Endothelial cell of umbilical vein (primary cell): ENCODE data around the gene ZNF512. TPM values are rescaled to one million over a fixed set of nuclear protein-coding genes. Genes with fewer than 3 reads are reported as not detected.

ENCODE experiments used
- Bru-seq: library from RNA; stranded (reverse); fragments of 400-500 nt; gene quantifications from one replicate; lab custom pipeline; 2021; lab: Mats Ljungman, UMichigan
- BruChase-seq, 2 experiments: library from RNA; stranded (reverse); fragments of 400-500 nt; gene quantifications; one replicate each; lab custom pipeline; 2021; lab: Mats Ljungman, UMichigan
- BruUV-seq: library from RNA; stranded (reverse); fragments of 400-500 nt; replicated peaks from 2 replicates; lab custom pipeline; 2021; lab: Mats Ljungman, UMichigan
- CTCF ChIA-PET: fragments of 300-600, 350-600 bp; sonication (Branson Sonifier 250); formaldehyde crosslinking; loops from one replicate; lab custom pipeline; 2021; ENCODE audit warnings: antibody characterized with exemption, inconsistent platforms; lab: Charles Lee
- POLR2A ChIA-PET: fragments of 300-600, 350-600 bp; sonication (Branson Sonifier 250); formaldehyde crosslinking; loops from one replicate; lab custom pipeline; 2021; ENCODE audit warnings: antibody characterized with exemption, inconsistent platforms; lab: Charles Lee
- DNase-seq: peaks from one replicate; pipeline ENCODE4 v3.0.0-alpha.2; 2011; ENCODE audit warnings: low read depth, low spot score
- FAIRE-seq: peaks from 2 replicates; lab custom pipeline; 2011; peaks lifted over from hg19 to GRCh38; lab: Jason Lieb, UNC
- H2AFZ ChIP-seq: 2 replicates; pipeline ENCODE4 v1.6.0; 2012; ENCODE audit warnings: low read depth, low read length, control low read depth, inconsistent platforms
- H3K27ac ChIP-seq: 2 replicates; pipeline ENCODE4 v1.5.1; 2011; ENCODE audit warnings: low read depth, mild to moderate bottlenecking, control low read depth, low read length, moderate library complexity; ENCODE audit not compliant: insufficient read depth
- H3K27me3 ChIP-seq, 2 experiments: 2 replicates each; pipeline versions ENCODE4 v1.6.0 to v1.6.1; 2011; ENCODE audit warnings: low read length in 2 of 2, mixed read lengths in 1 of 2; ENCODE audit not compliant: control insufficient read depth in 2 of 2, insufficient read depth in 2 of 2
- H3K36me3 ChIP-seq, 2 experiments: 2 replicates in 1 of 2; 3 replicates in 1 of 2; pipeline ENCODE4 v1.5.1; 2011; ENCODE audit warnings: low read length in 2 of 2, mild to moderate bottlenecking in 1 of 2, moderate library complexity in 1 of 2; ENCODE audit not compliant: control insufficient read depth in 2 of 2, insufficient read depth in 2 of 2; ENCODE audit errors: extremely low read depth in 1 of 2
- H3K4me1 ChIP-seq: 3 replicates; pipeline ENCODE4 v1.5.1; 2011; ENCODE audit warnings: mild to moderate bottlenecking, low read length; ENCODE audit not compliant: control insufficient read depth, insufficient read depth; ENCODE audit errors: extremely low read depth
- H3K4me2 ChIP-seq: 2 replicates; pipeline ENCODE4 v1.6.1; 2011; ENCODE audit warnings: low read length, control low read depth, mixed read lengths; ENCODE audit not compliant: insufficient read depth
- H3K4me3 ChIP-seq, 3 experiments: fragments of 200-600 bp in 1 of 3; sonication (generic), shearing (Covaris generic) in 1 of 3; replicated peaks in 1 of 3; 2 replicates each; pipeline ENCODE4 v1.5.1; 2011 to 2016; ENCODE audit warnings: control low read depth in 3 of 3, low read length in 3 of 3, mild to moderate bottlenecking in 2 of 3, inconsistent platforms in 1 of 3, low read depth in 1 of 3, moderate library complexity in 1 of 3; ENCODE audit not compliant: insufficient read depth in 1 of 3
- H3K79me2 ChIP-seq: 2 replicates; pipeline ENCODE4 v1.6.0; 2012; ENCODE audit warnings: low read length, inconsistent platforms; ENCODE audit not compliant: control insufficient read depth, insufficient read depth
- H3K9ac ChIP-seq: replicated peaks from 2 replicates; pipeline ENCODE3; 2011; ENCODE audit warnings: low read length, control low read depth; ENCODE audit not compliant: insufficient read depth; ENCODE audit errors: extremely low read depth
- H3K9me1 ChIP-seq: replicated peaks from 3 replicates; pipeline ENCODE4 v1.6.0; 2011; ENCODE audit warnings: mild to moderate bottlenecking, low read length; ENCODE audit not compliant: control insufficient read depth, insufficient read depth; ENCODE audit errors: extremely low read depth
- H3K9me3 ChIP-seq: replicated peaks from 2 replicates; pipeline ENCODE4 v1.5.1; 2012; ENCODE audit warnings: low read length, inconsistent platforms; ENCODE audit not compliant: control insufficient read depth, insufficient read depth
- H4K20me1 ChIP-seq: replicated peaks from 2 replicates; pipeline ENCODE3; 2011; ENCODE audit warnings: mild to moderate bottlenecking, low read length; ENCODE audit not compliant: control insufficient read depth, insufficient read depth; ENCODE audit errors: extremely low read depth
- EZH2 ChIP-seq: IDR thresholded peaks from 2 replicates; pipeline ENCODE4 v1.6.1; 2012; ENCODE audit warnings: borderline replicate concordance, low read depth, mild to moderate bottlenecking, moderate library complexity, low read length, inconsistent platforms; ENCODE audit not compliant: severe bottlenecking
- FOS ChIP-seq: IDR thresholded peaks from 2 replicates; pipeline ENCODE4 v1.6.1; 2011; ENCODE audit warnings: mild to moderate bottlenecking, low read length, moderate library complexity, borderline replicate concordance; ENCODE audit not compliant: insufficient read depth
- GATA2 ChIP-seq: IDR thresholded peaks from 2 replicates; pipeline ENCODE4 v1.7.0; 2011; ENCODE audit warnings: low read depth, mild to moderate bottlenecking, moderate library complexity, mixed read lengths, low read length; ENCODE audit not compliant: insufficient read length, insufficient read depth
- JUN ChIP-seq: IDR thresholded peaks from 2 replicates; pipeline ENCODE4 v1.6.1; 2011; ENCODE audit warnings: borderline replicate concordance, low read depth; ENCODE audit not compliant: insufficient read length, insufficient read depth
- MYC ChIP-seq: IDR thresholded peaks from one replicate; pipeline ENCODE4 v1.6.1; 2011; ENCODE audit warnings: mild to moderate bottlenecking, low read depth, low read length
- POLR2A ChIP-seq: IDR thresholded peaks from 2 replicates; pipeline ENCODE4 v1.6.1; 2012; ENCODE audit warnings: low read depth, mild to moderate bottlenecking, control low read depth, low read length
- POLR2AphosphoS5 ChIP-seq: IDR thresholded peaks from 2 replicates; pipeline ENCODE4 v1.6.1; 2012; ENCODE audit warnings: low read depth, mild to moderate bottlenecking, control low read depth, low read length, moderate library complexity; ENCODE audit not compliant: insufficient read depth
- dilution Hi-C: fragments of 300-500 bp; cut with MboI; formaldehyde crosslinking; loops from one replicate; pipeline ENCODE4 v1.15.0; 2019; ENCODE audit warnings: low sequenced_read_pairs; ENCODE audit not compliant: extremely low pct_ligation_motif_present
- intact Hi-C: fragments of 100-400 bp; cut with micrococcal nuclease; formaldehyde crosslinking; loops from one replicate; pipeline ENCODE4 v1.10.0; 2022
- long read RNA-seq: library from polyadenylated mRNA; stranded (forward); transcript quantifications from one replicate; pipeline ENCODE4 v2.0.0, GENCODE V29; 2021
- polyA minus RNA-seq, 3 experiments: library from RNA; depleted of rRNA, polyadenylated mRNA; stranded (reverse); fragments of >200 nt; gene quantifications; 1 replicate in 1 of 3; 2 replicates in 2 of 3; pipeline ENCODE4 v1.2.3, GENCODE V29; 2011
- polyA plus RNA-seq, 4 experiments: library from polyadenylated mRNA; depleted of rRNA in 3 of 4; stranded (reverse) in 3 of 4; unstranded in 1 of 4; fragments of >200 nt; gene quantifications; 2 replicates each; pipeline versions ENCODE4 v1.2.1 to v1.2.3, GENCODE V29; 2011 to 2012; ENCODE audit warnings: missing spikeins in 1 of 4
- total RNA-seq: library from RNA; stranded (reverse); gene quantifications from 2 replicates; pipeline ENCODE4 v1.2.3, GENCODE V29; 2021
- TF ChIP-seq, protein P1 (sequence below): IDR thresholded peaks from 2 replicates; pipeline ENCODE4 v1.6.1; 2011; ENCODE audit not compliant: insufficient read depth, insufficient read length
- TF ChIP-seq, protein P2 (sequence below), 2 donors: IDR thresholded peaks; 1 replicate in 1 of 2; 2 replicates in 1 of 2; pipeline ENCODE4 v1.5.1; 2011; ENCODE audit warnings: low read length in 2 of 2, mild to moderate bottlenecking in 2 of 2, moderate library complexity in 2 of 2, control low read depth in 1 of 2, inconsistent platforms in 1 of 2, low read depth in 1 of 2; ENCODE audit not compliant: insufficient read depth in 1 of 2; ENCODE audit errors: extremely low read depth in 1 of 2

ZNF512 gene, protein sequence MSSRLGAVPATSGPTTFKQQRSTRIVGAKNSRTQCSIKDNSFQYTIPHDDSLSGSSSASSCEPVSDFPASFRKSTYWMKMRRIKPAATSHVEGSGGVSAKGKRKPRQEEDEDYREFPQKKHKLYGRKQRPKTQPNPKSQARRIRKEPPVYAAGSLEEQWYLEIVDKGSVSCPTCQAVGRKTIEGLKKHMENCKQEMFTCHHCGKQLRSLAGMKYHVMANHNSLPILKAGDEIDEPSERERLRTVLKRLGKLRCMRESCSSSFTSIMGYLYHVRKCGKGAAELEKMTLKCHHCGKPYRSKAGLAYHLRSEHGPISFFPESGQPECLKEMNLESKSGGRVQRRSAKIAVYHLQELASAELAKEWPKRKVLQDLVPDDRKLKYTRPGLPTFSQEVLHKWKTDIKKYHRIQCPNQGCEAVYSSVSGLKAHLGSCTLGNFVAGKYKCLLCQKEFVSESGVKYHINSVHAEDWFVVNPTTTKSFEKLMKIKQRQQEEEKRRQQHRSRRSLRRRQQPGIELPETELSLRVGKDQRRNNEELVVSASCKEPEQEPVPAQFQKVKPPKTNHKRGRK
- total RNA-seq: 28.0 and 37.0 TPM in 2 replicates
- 13.1 and 17.8 TPM in 2 replicates for polyA plus RNA-seq
- 22.7 and 22.9 TPM in 2 replicates for polyA plus RNA-seq (2011; cell fraction: cytosol; rRNA removed)
- polyA plus RNA-seq (2011; cell fraction: nucleus; rRNA removed): 59.1 and 84.1 TPM in 2 replicates
- polyA plus RNA-seq (2012): 31.8 and 38.2 TPM in 2 replicates
- polyA minus RNA-seq: 32.9 and 41.3 TPM in 2 replicates
- polyA minus RNA-seq (2011; cell fraction: cytosol; rRNA and poly(A)+ RNA removed): 5.6 TPM
- 15.8 and 33.9 TPM in 2 replicates for polyA minus RNA-seq (2011; cell fraction: nucleus; rRNA and poly(A)+ RNA removed)
- Bru-seq, nascent RNA: percentile 92 among the genes with signal in this experiment
- percentile 94 among the genes with signal in this experiment for BruChase-seq, experiment 1, labeled RNA remaining after a 6-hour chase
- BruChase-seq, experiment 2, labeled RNA remaining after a 2-hour chase: percentile 98 among the genes with signal in this experiment
- long read RNA-seq, transcript ZNF512-201 (14 exons, 3,541 nt): major isoform, 22 of 71 reads
- long read RNA-seq, transcript ZNF512-202 (14 exons, 3,417 nt): minor isoform, 7 of 71 reads
- long read RNA-seq, transcript ZNF512-208 (13 exons, 3,543 nt): minor isoform, 18 of 71 reads
- long read RNA-seq, partial matches to known transcripts: 8 of 71 reads
- long read RNA-seq, other reads (novel, unspliced or antisense): 16 of 71 reads

DNA sequence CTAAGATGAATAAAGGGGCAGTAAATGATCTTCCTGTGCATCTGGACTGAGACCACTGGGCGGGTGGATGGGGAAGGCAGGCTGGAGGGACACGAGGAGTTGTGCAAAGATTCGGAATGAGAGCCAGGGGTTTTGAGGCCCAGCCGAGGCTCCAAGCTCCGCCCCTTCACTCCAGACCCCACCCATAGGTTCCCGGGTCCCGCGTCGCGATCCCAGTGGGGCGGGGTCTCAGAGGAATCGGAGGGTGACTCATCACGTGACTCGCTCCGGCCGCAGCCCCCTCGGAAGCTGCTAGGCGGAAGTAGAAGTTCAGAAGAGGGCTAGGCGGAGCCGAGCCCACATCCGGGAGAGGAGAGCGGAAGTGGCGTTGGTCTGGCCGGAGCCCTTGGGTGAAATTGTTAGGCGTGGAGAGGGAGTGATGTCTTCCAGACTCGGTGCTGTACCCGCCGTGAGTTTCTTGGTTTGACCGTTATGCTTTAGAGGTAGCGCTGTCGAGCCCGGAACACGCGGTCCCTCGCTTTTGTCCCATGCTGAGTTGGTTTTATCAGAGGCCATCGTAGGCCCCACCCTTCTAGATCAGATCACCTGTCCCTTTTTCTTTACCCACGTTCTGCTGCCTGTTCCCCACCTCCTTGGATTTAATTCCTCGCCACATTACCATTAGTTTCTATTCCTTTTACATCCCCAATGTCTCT lies at the start of gene ZNF512:
Gene ZNF512 (plus strand): TSS at position 348 of the 695 bp plus-strand sequence. CDS start 71 bp downstream, at position 419.
- CTCF ChIA-PET: no interaction called here
- TF ChIP-seq, protein P1, sequence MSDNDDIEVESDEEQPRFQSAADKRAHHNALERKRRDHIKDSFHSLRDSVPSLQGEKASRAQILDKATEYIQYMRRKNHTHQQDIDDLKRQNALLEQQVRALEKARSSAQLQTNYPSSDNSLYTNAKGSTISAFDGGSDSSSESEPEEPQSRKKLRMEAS: peak; percentile 51
- TF ChIP-seq POLR2A (peak; percentile 91), GATA2 (no peak), EZH2 (no peak), POLR2AphosphoS5 (peak; percentile 93), JUN (peak; percentile 59), MYC (peak; percentile 1), FOS (peak; percentile 52)
- TF ChIP-seq, protein P2, sequence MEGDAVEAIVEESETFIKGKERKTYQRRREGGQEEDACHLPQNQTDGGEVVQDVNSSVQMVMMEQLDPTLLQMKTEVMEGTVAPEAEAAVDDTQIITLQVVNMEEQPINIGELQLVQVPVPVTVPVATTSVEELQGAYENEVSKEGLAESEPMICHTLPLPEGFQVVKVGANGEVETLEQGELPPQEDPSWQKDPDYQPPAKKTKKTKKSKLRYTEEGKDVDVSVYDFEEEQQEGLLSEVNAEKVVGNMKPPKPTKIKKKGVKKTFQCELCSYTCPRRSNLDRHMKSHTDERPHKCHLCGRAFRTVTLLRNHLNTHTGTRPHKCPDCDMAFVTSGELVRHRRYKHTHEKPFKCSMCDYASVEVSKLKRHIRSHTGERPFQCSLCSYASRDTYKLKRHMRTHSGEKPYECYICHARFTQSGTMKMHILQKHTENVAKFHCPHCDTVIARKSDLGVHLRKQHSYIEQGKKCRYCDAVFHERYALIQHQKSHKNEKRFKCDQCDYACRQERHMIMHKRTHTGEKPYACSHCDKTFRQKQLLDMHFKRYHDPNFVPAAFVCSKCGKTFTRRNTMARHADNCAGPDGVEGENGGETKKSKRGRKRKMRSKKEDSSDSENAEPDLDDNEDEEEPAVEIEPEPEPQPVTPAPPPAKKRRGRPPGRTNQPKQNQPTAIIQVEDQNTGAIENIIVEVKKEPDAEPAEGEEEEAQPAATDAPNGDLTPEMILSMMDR (IDR thresholded peaks at IDR 0.05; ENCODE audit: extremely low read depth in 1 of 2, insufficient read depth in 1 of 2, low read depth in 1 of 2, low read length in 2 of 2): peak in 1 of 2 donors; percentile 7
- no TSS peak for BruUV-seq

More for the DNA sequence above, at the start of gene ZNF512:
- FAIRE-seq (peak; percentile 94), DNase-seq (peak; percentile 89)
- Histone ChIP-seq H3K79me2 (peaks cover 48% of the 10 kb centered on the region), H3K27me3 (no peaks in the 10 kb centered on the region), H3K27ac (peak within 1 kb of the TSS; percentile 77), H3K4me1 (peaks cover 24% of the 10 kb centered on the region), H3K4me2 (peak within 1 kb of the TSS; percentile 96), H3K36me3 (no peaks in the 10 kb centered on the region), H4K20me1 (peaks cover 3% of the 10 kb centered on the region), H2AFZ (peak within 1 kb of the TSS; percentile 88), H3K9me3 (no peaks in the 10 kb centered on the region), H3K4me3 (peak within 1 kb of the TSS; percentile 51 to 98 (median 94)), H3K9ac (peak within 1 kb of the TSS; percentile 93), H3K9me1 (no peaks in the 10 kb centered on the region)
- intact Hi-C loops: loop anchor here (1.0 to 5.0 kb wide), 5 partner anchors 17 to 176 kb away; partner anchors contain the start of genes NRBP1 and PPM1G
- dilution Hi-C loops: loop anchor here (25.0 kb wide), 1 partner anchor 121 kb away; no protein-coding TSS in a partner anchor
- POLR2A ChIA-PET: no interaction called here
